A673 (cell line): ENCODE measurements around the gene HACD1. TPM values are rescaled to one million over a fixed set of nuclear protein-coding genes. Genes with fewer than 3 reads are reported as not detected.
A peak's percentile ranks its signal among the peaks of the same experiment; 100 is the strongest.

Experiments used
- BruUV-seq: library from RNA; stranded (reverse); fragments of 400-500 nt; replicated peaks from 2 replicates; lab custom pipeline; 2021; lab: Mats Ljungman, UMichigan
- CTCF ChIA-PET: fragments of 300-600 bp; sonication (Branson Sonifier 250); formaldehyde crosslinking; loops from one replicate; lab custom pipeline; 2022; ENCODE audit warnings: antibody characterized with exemption; lab: Charles Lee
- POLR2A ChIA-PET: fragments of 300-600 bp; sonication (Branson Sonifier 250); formaldehyde crosslinking; loops from one replicate; lab custom pipeline; 2022; ENCODE audit warnings: antibody characterized with exemption; ENCODE audit not compliant: low non-redundant PET; lab: Charles Lee
- DNase-seq: peaks from one replicate; pipeline ENCODE4 v3.0.0-alpha.2; 2015; ENCODE audit warnings: low spot score
- H3K27ac ChIP-seq: fragments of 200-600 bp; sonication (generic); 2 replicates; pipeline ENCODE4 v1.5.1; 2016; ENCODE audit warnings: mixed run types, low read depth, mild to moderate bottlenecking, mixed read lengths, antibody characterized with exemption, low read length; ENCODE audit not compliant: poor library complexity, severe bottlenecking
- H3K27me3 ChIP-seq: fragments of 200-600 bp; sonication (generic); replicated peaks from 2 replicates; pipeline ENCODE4 v1.6.1; 2017; ENCODE audit warnings: mixed run types, low read depth, mild to moderate bottlenecking, mixed read lengths, antibody characterized with exemption, low read length; ENCODE audit not compliant: insufficient read depth, poor library complexity
- H3K36me3 ChIP-seq: fragments of 200-600 bp; sonication (generic); 2 replicates; pipeline ENCODE4 v1.6.1; 2016; ENCODE audit warnings: mixed run types, mild to moderate bottlenecking, mixed read lengths, antibody characterized with exemption, low read length; ENCODE audit not compliant: insufficient read depth, poor library complexity, severe bottlenecking
- H3K4me1 ChIP-seq: fragments of 200-600 bp; sonication (generic); 2 replicates; pipeline ENCODE4 v1.6.1; 2017; ENCODE audit warnings: mixed run types, mild to moderate bottlenecking, mixed read lengths, antibody characterized with exemption, low read length; ENCODE audit not compliant: insufficient read depth, poor library complexity, severe bottlenecking
- H3K4me3 ChIP-seq: fragments of 200-600 bp; sonication (generic); 2 replicates; pipeline ENCODE4 v1.5.1; 2016; ENCODE audit warnings: low read depth, mixed run types, mild to moderate bottlenecking, mixed read lengths, low read length; ENCODE audit not compliant: poor library complexity, severe bottlenecking
- H3K9me3 ChIP-seq: fragments of 200-600 bp; sonication (generic); 2 replicates; pipeline ENCODE4 v1.6.1; 2016; ENCODE audit warnings: mixed run types, low read depth, mild to moderate bottlenecking, mixed read lengths, antibody characterized with exemption, low read length; ENCODE audit not compliant: poor library complexity, severe bottlenecking
- CTCF ChIP-seq: fragments of 300-800, 200-600 bp; sonication (generic); conservative IDR thresholded peaks from 2 replicates; pipeline ENCODE4 v1.5.1; 2017; ENCODE audit warnings: low read depth, mild to moderate bottlenecking, antibody characterized with exemption, low read length, moderate library complexity, mixed read lengths
- EZH2 ChIP-seq: fragments of 200-600 bp; sonication (generic); IDR thresholded peaks from 2 replicates; pipeline ENCODE4 v1.6.1; 2017; ENCODE audit warnings: borderline replicate concordance, low read depth, mild to moderate bottlenecking, mixed read lengths, antibody characterized with exemption, low read length; ENCODE audit not compliant: poor library complexity, severe bottlenecking
- intact Hi-C: fragments of 100-400 bp; cut with micrococcal nuclease; formaldehyde crosslinking; loops from one replicate; pipeline ENCODE4 v1.10.0; 2022; ENCODE audit not compliant: unreplicated experiment
- total RNA-seq: library from RNA; stranded (reverse); gene quantifications from 2 replicates; pipeline ENCODE4 v1.2.3, GENCODE V29; 2021

Gene HACD1
- total RNA-seq, 1 experiment from 2014 or later = 14.1 TPM

- no peaks in the 10 kb centered on the region for H3K36me3 ChIP-seq
- peak overlapping the region; percentile 98 for H3K27ac ChIP-seq
- ChIA-PET POLR2A (no interaction called here), CTCF (interaction anchor here (0.6 kb wide), 1 partner anchor 28 kb away, joined by 7 read pairs; no protein-coding TSS in a partner anchor)
- TF ChIP-seq EZH2 = no peak
- TF ChIP-seq CTCF = no peak
- H3K9me3 ChIP-seq = no peaks in the 10 kb centered on the region
- intact Hi-C loops = no loop called here
- no peak for DNase-seq
- H3K4me1 ChIP-seq = peaks cover 16% of the 10 kb centered on the region
- H3K27me3 ChIP-seq = no peaks in the 10 kb centered on the region
- peak overlapping the region; percentile 79 for H3K4me3 ChIP-seq
- BruUV-seq = no TSS peak
Observed at GRCh38 chr10:17644485-17644943, 27.3 kb upstream of the HACD1 start.

GRCh38 chr10:17643755-17644484 is 26.7 kb upstream of the HACD1 start, which contains the start of gene STAM:
TSS of gene STAM (plus strand) at chr10:17644151. CDS start at chr10:17644340, 189 bp downstream.
- H3K4me1 ChIP-seq = peaks cover 16% of the 10 kb centered on the region
- peak within 1 kb of the TSS; percentile 79 for H3K4me3 ChIP-seq
- H3K36me3 ChIP-seq = no peaks in the 10 kb centered on the region
- no peaks in the 10 kb centered on the region for H3K9me3 ChIP-seq
- intact Hi-C loops = no loop called here
- CTCF ChIA-PET = interaction anchor here (0.6 kb wide), 1 partner anchor 27 kb away, joined by 7 read pairs; no protein-coding TSS in a partner anchor
- no TSS peak for BruUV-seq
- peak; percentile 96 for DNase-seq
- H3K27me3 ChIP-seq = no peaks in the 10 kb centered on the region
- H3K27ac ChIP-seq = peak within 1 kb of the TSS; percentile 98
- POLR2A ChIA-PET = interaction anchor here (0.6 kb wide), 1 partner anchor 405 kb away, joined by 3 read pairs; no protein-coding TSS in a partner anchor
- no peak for TF ChIP-seq EZH2
- no peak for TF ChIP-seq CTCF

- Histone ChIP-seq H3K27ac (peak overlapping the region; percentile 98), H3K27me3 (no peaks in the 10 kb centered on the region), H3K4me1 (peaks cover 16% of the 10 kb centered on the region), H3K4me3 (peak overlapping the region; percentile 79), H3K9me3 (no peaks in the 10 kb centered on the region), H3K36me3 (no peaks in the 10 kb centered on the region)
- ChIA-PET CTCF (no interaction called here), POLR2A (interaction anchor here (0.6 kb wide), 1 partner anchor 405 kb away, joined by 3 read pairs; no protein-coding TSS in a partner anchor)
- TF ChIP-seq CTCF (no peak), EZH2 (no peak)
- DNase-seq = no peak
- BruUV-seq = TSS peak; percentile 94
- intact Hi-C loops = no loop called here
Observed at GRCh38 chr10:17643339-17643754, 26.2 kb upstream of the HACD1 start.
